PC-9 (cell line): Measurements from ENCODE around the gene COX8A. TPM values are rescaled to one million over a fixed set of nuclear protein-coding genes. Genes with fewer than 3 reads are reported as not detected.

Source experiments
- BruUV-seq: library from RNA; stranded (reverse); fragments of 400-500 nt; replicated peaks from 2 replicates; lab custom pipeline; 2021; lab: Mats Ljungman, UMichigan
- CTCF ChIA-PET: fragments of 300-600 bp; sonication (Branson Sonifier 250); formaldehyde crosslinking; loops from one replicate; lab custom pipeline; 2022; ENCODE audit warnings: antibody characterized with exemption; lab: Charles Lee
- POLR2A ChIA-PET: fragments of 300-600 bp; sonication (Branson Sonifier 250); formaldehyde crosslinking; loops from one replicate; lab custom pipeline; 2022; ENCODE audit warnings: antibody characterized with exemption; ENCODE audit not compliant: unreplicated experiment; lab: Charles Lee
- DNase-seq, 2 experiments: peaks; one replicate each; pipeline versions ENCODE4 v3.0.0 to v3.0.0-alpha.2; 2015 to 2022; ENCODE audit warnings: mixed read lengths in 1 of 2
- H2AFZ ChIP-seq: fragments of 200-600 bp; sonication (generic); 2 replicates; pipeline ENCODE4 v1.8.1; 2017; ENCODE audit warnings: antibody characterized with exemption
- H3F3A ChIP-seq: fragments of 200-600 bp; sonication (generic); 2 replicates; pipeline ENCODE4 v1.8.1; 2017; ENCODE audit warnings: antibody characterized with exemption, mild to moderate bottlenecking, low read depth; ENCODE audit not compliant: insufficient read depth
- H3K27ac ChIP-seq: fragments of 200-600 bp; sonication (generic); 2 replicates; pipeline ENCODE4 v1.6.1; 2016; ENCODE audit warnings: mixed run types
- H3K27me3 ChIP-seq: fragments of 200-600 bp; sonication (generic); 2 replicates; pipeline ENCODE4 v1.6.1; 2016; ENCODE audit warnings: low read depth, mixed run types; ENCODE audit not compliant: insufficient read depth
- H3K36me3 ChIP-seq: fragments of 200-600 bp; sonication (generic); 2 replicates; pipeline ENCODE4 v1.6.1; 2016; ENCODE audit warnings: low read depth, mixed run types
- H3K4me1 ChIP-seq: fragments of 200-600 bp; sonication (generic); replicated peaks from 2 replicates; pipeline ENCODE4 v1.6.1; 2016; ENCODE audit warnings: mixed run types; ENCODE audit not compliant: insufficient read depth
- H3K4me2 ChIP-seq: fragments of 200-600 bp; sonication (generic); 2 replicates; pipeline ENCODE4 v1.6.1; 2017; ENCODE audit warnings: mixed run types
- H3K4me3 ChIP-seq: fragments of 200-600 bp; sonication (generic); 2 replicates; pipeline ENCODE4 v1.6.1; 2016; ENCODE audit warnings: mixed run types
- H3K79me2 ChIP-seq: fragments of 200-600 bp; sonication (generic); 2 replicates; pipeline ENCODE4 v1.6.1; 2017; ENCODE audit warnings: low read depth, mixed run types
- H3K9me2 ChIP-seq: fragments of 200-600 bp; sonication (generic); 2 replicates; pipeline ENCODE4 v1.8.1; 2017; ENCODE audit warnings: mild to moderate bottlenecking; ENCODE audit not compliant: insufficient read depth
- H3K9me3 ChIP-seq: fragments of 200-600 bp; sonication (generic); 2 replicates; pipeline ENCODE4 v1.8.1; 2016; ENCODE audit warnings: low read depth; ENCODE audit not compliant: insufficient read depth
- H4K20me1 ChIP-seq: fragments of 200-600 bp; sonication (generic); 2 replicates; pipeline ENCODE4 v1.8.1; 2017; ENCODE audit not compliant: insufficient read depth
- EZH2 ChIP-seq: fragments of 200-600 bp; sonication (generic); IDR thresholded peaks from 2 replicates; pipeline ENCODE4 v1.8.0; 2017; ENCODE audit warnings: antibody characterized with exemption, low read depth
- intact Hi-C: fragments of 100-400 bp; cut with micrococcal nuclease; formaldehyde crosslinking; loops from one replicate; pipeline ENCODE4 v1.10.0; 2022; ENCODE audit not compliant: unreplicated experiment
- total RNA-seq: library from RNA; stranded (reverse); gene quantifications from 2 replicates; pipeline ENCODE4 v1.2.3, GENCODE V29; 2021
- TF ChIP-seq, protein P1 (sequence below): fragments of 200-600 bp; sonication (generic); conservative IDR thresholded peaks from 2 replicates; pipeline ENCODE4 v1.6.1; 2017; ENCODE audit warnings: mixed run types, antibody characterized with exemption, mild to moderate bottlenecking, moderate library complexity

Gene COX8A
- total RNA-seq, 1 experiment from 2014 or later, result 547 TPM

DNA sequence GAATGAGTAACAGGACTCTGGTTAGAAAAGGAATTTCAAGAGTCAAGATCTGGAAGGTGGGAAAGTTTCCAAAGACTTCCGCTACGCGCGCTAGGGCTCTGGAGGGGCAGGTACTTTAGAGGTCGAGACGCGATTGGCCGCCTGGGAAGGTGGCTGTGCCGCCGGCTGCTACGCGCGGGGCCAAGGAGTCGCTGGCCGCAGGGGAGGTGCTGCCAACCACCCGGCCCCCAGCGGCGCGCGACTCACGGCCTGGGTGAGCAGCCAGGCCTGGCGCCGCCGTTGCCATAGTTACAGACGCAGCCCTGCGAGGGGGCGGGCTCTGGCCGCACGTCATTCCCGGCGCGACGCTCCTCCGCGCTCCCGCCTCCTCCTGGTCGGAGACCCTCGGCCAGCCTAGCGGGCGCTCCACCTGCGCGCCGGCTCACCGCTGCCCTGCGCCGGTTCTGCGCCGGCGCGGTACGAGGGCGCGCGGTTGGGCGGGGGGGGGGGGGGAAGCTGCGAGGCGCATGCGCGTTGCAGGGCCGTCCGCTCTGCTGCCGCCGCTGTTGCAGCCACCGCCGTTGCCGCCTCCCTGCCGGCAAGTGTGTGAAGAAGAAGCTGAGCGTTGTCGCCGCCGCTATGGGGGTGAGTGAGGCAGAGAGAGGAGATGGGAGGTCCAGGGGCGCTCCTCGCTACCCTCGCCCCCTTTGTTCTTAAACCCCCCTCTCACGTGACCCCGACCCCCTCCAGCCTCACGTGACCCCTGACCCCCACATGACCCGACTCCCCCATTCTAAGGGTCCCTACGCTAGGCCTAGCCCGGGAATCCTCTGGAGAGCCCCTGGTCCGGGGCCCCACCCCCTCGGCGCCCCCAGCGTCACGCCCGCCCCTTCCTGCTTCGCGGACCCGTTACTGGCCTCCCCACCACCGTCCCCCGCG, 35.7 kb upstream of the COX8A start, which contains the start of gene NAA40:
Gene NAA40, plus strand, starts transcription at position 524 of the 918 bp plus-strand sequence. Its CDS starts 95 bp downstream, at position 619.
- Histone ChIP-seq H2AFZ (peak within 1 kb of the TSS; percentile 97), H3K4me3 (peak within 1 kb of the TSS; percentile 77), H3K27ac (peak within 1 kb of the TSS; percentile 83), H3K27me3 (no peaks in the 10 kb centered on the region), H3K9me3 (no peaks in the 10 kb centered on the region), H3K4me2 (peak within 1 kb of the TSS; percentile 99), H3K36me3 (peaks cover 12% of the 10 kb centered on the region; the same call in 1 of the 2 replicates), H3K9me2 (no peaks in the 10 kb centered on the region), H4K20me1 (peaks cover 24% of the 10 kb centered on the region), H3K79me2 (peaks cover 49% of the 10 kb centered on the region), H3K4me1 (peaks cover 44% of the 10 kb centered on the region), H3F3A (peaks cover 20% of the 10 kb centered on the region)
- ChIA-PET CTCF (interaction anchor here (0.6 kb wide), 2 partner anchors 24 to 50 kb away, joined by 3 read pairs; no protein-coding TSS in a partner anchor), POLR2A (interaction anchor here (0.5 to 0.7 kb wide), 4 partner anchors 100 to 1173 kb away, joined by 3 to 10 read pairs (median 8); partner anchors contain the start of genes CATSPERZ and MARK2)
- no TSS peak for BruUV-seq
- TF ChIP-seq, protein P1, sequence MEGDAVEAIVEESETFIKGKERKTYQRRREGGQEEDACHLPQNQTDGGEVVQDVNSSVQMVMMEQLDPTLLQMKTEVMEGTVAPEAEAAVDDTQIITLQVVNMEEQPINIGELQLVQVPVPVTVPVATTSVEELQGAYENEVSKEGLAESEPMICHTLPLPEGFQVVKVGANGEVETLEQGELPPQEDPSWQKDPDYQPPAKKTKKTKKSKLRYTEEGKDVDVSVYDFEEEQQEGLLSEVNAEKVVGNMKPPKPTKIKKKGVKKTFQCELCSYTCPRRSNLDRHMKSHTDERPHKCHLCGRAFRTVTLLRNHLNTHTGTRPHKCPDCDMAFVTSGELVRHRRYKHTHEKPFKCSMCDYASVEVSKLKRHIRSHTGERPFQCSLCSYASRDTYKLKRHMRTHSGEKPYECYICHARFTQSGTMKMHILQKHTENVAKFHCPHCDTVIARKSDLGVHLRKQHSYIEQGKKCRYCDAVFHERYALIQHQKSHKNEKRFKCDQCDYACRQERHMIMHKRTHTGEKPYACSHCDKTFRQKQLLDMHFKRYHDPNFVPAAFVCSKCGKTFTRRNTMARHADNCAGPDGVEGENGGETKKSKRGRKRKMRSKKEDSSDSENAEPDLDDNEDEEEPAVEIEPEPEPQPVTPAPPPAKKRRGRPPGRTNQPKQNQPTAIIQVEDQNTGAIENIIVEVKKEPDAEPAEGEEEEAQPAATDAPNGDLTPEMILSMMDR, result no peak
- TF ChIP-seq EZH2, result no peak
- peak; percentile 97 to 99 for DNase-seq
- intact Hi-C loops, result loop anchor here (1.0 to 10.0 kb wide), 4 partner anchors 19 to 264 kb away; partner anchors contain the start of gene ATL3

DNA sequence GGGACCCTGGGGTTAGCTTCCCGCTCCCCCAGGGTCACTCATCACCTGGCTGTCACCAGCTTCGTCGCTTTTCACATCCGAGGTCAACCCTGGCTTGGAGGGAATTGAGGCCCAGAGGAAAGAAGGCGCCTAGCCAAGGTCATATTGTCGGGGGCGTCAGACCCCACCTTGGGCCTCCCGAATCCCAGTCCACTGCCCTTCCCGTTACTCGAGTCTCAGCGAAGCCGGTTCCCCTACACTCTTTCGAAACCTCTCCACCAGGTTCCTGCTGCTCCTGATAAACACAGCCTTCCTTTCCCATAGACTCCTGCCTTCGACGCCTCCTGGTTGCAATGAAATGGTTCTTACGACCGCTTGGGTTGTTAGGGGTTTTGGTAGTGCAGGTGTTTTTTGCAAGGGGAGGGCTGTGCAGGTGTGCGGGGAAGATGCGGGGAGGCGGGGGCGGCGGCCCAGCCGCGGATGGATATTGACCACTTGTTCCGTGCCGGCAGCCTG, 35.0 kb upstream of the COX8A start:
- Histone ChIP-seq H3K27me3 (no peaks in the 10 kb centered on the region), H3K4me3 (peak overlapping the region; percentile 76), H3K9me2 (no peaks in the 10 kb centered on the region), H3K79me2 (peaks cover 56% of the 10 kb centered on the region), H3K4me1 (peaks cover 39% of the 10 kb centered on the region), H3K36me3 (peaks cover 12% of the 10 kb centered on the region; the same call in 1 of the 2 replicates), H2AFZ (peak overlapping the region; percentile 92), H3F3A (peaks cover 25% of the 10 kb centered on the region), H3K4me2 (peak overlapping the region; percentile 90), H4K20me1 (peaks cover 30% of the 10 kb centered on the region), H3K9me3 (no peaks in the 10 kb centered on the region), H3K27ac (0 out of 2 replicates have a peak overlapping the region, but pooled peaks have one; percentile 27)
- intact Hi-C loops, result loop anchor here (2.0 to 10.0 kb wide), 3 partner anchors 67 to 265 kb away; partner anchors contain the start of gene ATL3
- ChIA-PET POLR2A (interaction anchor here (0.5 to 0.7 kb wide), 4 partner anchors 101 to 1174 kb away, joined by 3 to 10 read pairs (median 8); partner anchors contain the start of genes CATSPERZ and MARK2), CTCF (interaction anchor here (0.6 kb wide), 2 partner anchors 25 to 51 kb away, joined by 3 read pairs; no protein-coding TSS in a partner anchor)
- no peak for DNase-seq
- TF ChIP-seq, protein P1, result no peak
- no peak for TF ChIP-seq EZH2
- BruUV-seq, result no TSS peak

DNA sequence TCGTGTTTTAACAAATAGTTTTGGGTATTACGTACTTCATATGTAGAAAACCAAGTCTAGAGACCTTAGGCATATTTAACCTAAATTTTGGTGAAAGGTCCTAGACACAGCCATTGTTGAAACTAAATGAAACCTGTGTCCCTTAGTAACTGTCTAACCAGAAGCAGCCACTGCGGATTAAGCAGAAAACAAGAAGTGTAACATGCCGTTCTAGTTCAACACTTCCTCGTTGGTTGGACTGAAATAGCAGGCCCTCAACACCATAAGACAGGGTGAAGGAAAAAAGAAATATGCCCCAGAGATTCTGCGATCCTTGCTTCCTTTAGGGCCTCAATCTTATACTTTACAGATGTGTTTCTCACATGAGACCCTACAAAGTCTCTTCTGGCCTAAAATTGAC, 33.6 kb upstream of the COX8A start:
- Histone ChIP-seq H3K9me2 (no peaks in the 10 kb centered on the region), H3K27ac (no peak overlapping the region), H3K4me3 (no peak overlapping the region), H3K4me2 (peak overlapping the region; percentile 90; the same call in 1 of the 2 replicates), H3K27me3 (no peaks in the 10 kb centered on the region), H3K4me1 (peaks cover 27% of the 10 kb centered on the region), H2AFZ (no peak overlapping the region), H4K20me1 (peaks cover 35% of the 10 kb centered on the region), H3K79me2 (peaks cover 57% of the 10 kb centered on the region), H3K36me3 (peaks cover 12% of the 10 kb centered on the region; the same call in 1 of the 2 replicates), H3K9me3 (no peaks in the 10 kb centered on the region), H3F3A (peaks cover 28% of the 10 kb centered on the region)
- no peak for DNase-seq
- POLR2A ChIA-PET, result no interaction called here
- no peak for TF ChIP-seq EZH2
- TF ChIP-seq, protein P1, result no peak
- CTCF ChIA-PET, result no interaction called here
- intact Hi-C loops, result no loop called here
- BruUV-seq, result TSS peak; percentile 25
